Smooth muscle cell of the brain vasculature (primary cell): Measurements from ENCODE around the gene CYTH1.

Experiments
- DNase-seq: peaks from one replicate; pipeline ENCODE4 v3.0.0-alpha.2; 2012; ENCODE audit warnings: low read depth, low spot score

The CYTH1 gene

GRCh38 chr17:78650093-78650715, 131.9 kb downstream of the CYTH1 start:
- no peak for DNase-seq

- no peak for DNase-seq
Measured at GRCh38 chr17:78648293-78648692, 133.8 kb downstream of the CYTH1 start.

- no peak for DNase-seq
Measured at GRCh38 chr17:78647032-78647431, 135.0 kb downstream of the CYTH1 start.

GRCh38 chr17:78645421-78646295, 136.4 kb downstream of the CYTH1 start:
- DNase-seq: no peak

- DNase-seq: no peak
Measured at GRCh38 chr17:78644931-78645351, 137.1 kb downstream of the CYTH1 start.

GRCh38 chr17:78644224-78644623, 137.8 kb downstream of the CYTH1 start:
- no peak for DNase-seq

GRCh38 chr17:78643326-78643725, 138.7 kb downstream of the CYTH1 start:
- no peak for DNase-seq

- DNase-seq: no peak
Measured at GRCh38 chr17:78642707-78643106, 139.4 kb downstream of the CYTH1 start.

GRCh38 chr17:78641666-78642065, 140.4 kb downstream of the CYTH1 start:
- DNase-seq: no peak

- DNase-seq: no peak
Measured at GRCh38 chr17:78641243-78641642, 140.8 kb downstream of the CYTH1 start.

- DNase-seq: no peak
Measured at GRCh38 chr17:78640700-78641099, 141.4 kb downstream of the CYTH1 start.

- DNase-seq: no peak
Measured at GRCh38 chr17:78637643-78638420, 144.2 kb downstream of the CYTH1 start.

GRCh38 chr17:78637146-78637545, 144.9 kb downstream of the CYTH1 start:
- DNase-seq: no peak

GRCh38 chr17:78634154-78634553, 147.9 kb downstream of the CYTH1 start:
- no peak for DNase-seq

- DNase-seq: no peak
Measured at GRCh38 chr17:78629436-78629995, 152.6 kb downstream of the CYTH1 start.

- DNase-seq: no peak
Measured at GRCh38 chr17:78628547-78629435, 153.3 kb downstream of the CYTH1 start.

- DNase-seq: no peak
Measured at GRCh38 chr17:78624324-78625151, 157.5 kb downstream of the CYTH1 start.
